Spinal cord (tissue), 10 donors: ENCODE results near the gene PUS1. TPM values are rescaled to one million over a fixed set of nuclear protein-coding genes. Genes with fewer than 3 reads are reported as not detected.
"Not testable (repeated sequence)": the region's sequence is repeated elsewhere in the genome, so short reads cannot be mapped to it uniquely, and the experiment has no call there.

Experiments
- DNase-seq, 6 donors: peaks; one replicate each; pipeline versions ENCODE4 v3.0.0 to v3.0.0-alpha.2; 2013 to 2015; ENCODE audit warnings: low spot score in 6 of 6, low read depth in 4 of 6
- H3K27ac ChIP-seq: one replicate; pipeline ENCODE4 v1.5.1; 2013; ENCODE audit warnings: low read depth, low read length, control low read depth
- H3K27me3 ChIP-seq: one replicate; pipeline ENCODE4 v1.6.1; 2013; ENCODE audit warnings: low read length; ENCODE audit not compliant: control insufficient read depth, insufficient read depth
- H3K36me3 ChIP-seq: one replicate; pipeline ENCODE4 v1.6.1; 2013; ENCODE audit warnings: low read length; ENCODE audit not compliant: control insufficient read depth, insufficient read depth
- H3K4me1 ChIP-seq: one replicate; pipeline ENCODE4 v1.6.1; 2013; ENCODE audit warnings: low read length; ENCODE audit not compliant: control insufficient read depth, insufficient read depth
- H3K4me3 ChIP-seq: one replicate; pipeline ENCODE4 v1.5.1; 2013; ENCODE audit warnings: low read depth, low read length, control low read depth
- H3K9me3 ChIP-seq: one replicate; pipeline ENCODE4 v1.6.1; 2013; ENCODE audit warnings: low read length; ENCODE audit not compliant: control insufficient read depth, insufficient read depth
- WGBS: methylation state at CpG from one replicate; pipeline ENCODE4 v1.1.5; 2013; ENCODE audit warnings: missing lambda C conversion rate; ENCODE audit not compliant: insufficient coverage; 5-methylcytosine and 5-hydroxymethylcytosine counted together
- polyA plus RNA-seq, 2 donors: library from polyadenylated mRNA; unstranded; fragments of 120-200 nt; gene quantifications; one replicate each; pipeline ENCODE4 v1.2.1, GENCODE V29; 2013; ENCODE audit not compliant: insufficient read length in 2 of 2
- total RNA-seq, 2 donors: library from RNA; depleted of rRNA in 1 of 2; stranded (reverse); fragments of 120-200 nt in 1 of 2; fragments of >200 nt in 1 of 2; gene quantifications; one replicate each; pipeline versions ENCODE4 v1.2.3 to v1.2.4, GENCODE V29; 2013 to 2014
- donor health status: healthy.

The PUS1 gene
- total and polyA plus RNA-seq, 4 donors = 5.9 to 23.1 (median 9.4) TPM

GRCh38 chr12:131959641-131960589, 30.8 kb downstream of the PUS1 start:
- Histone ChIP-seq H3K4me3 (no peak overlapping the region), H3K36me3 (peaks cover 19% of the 10 kb centered on the region), H3K27me3 (no peaks in the 10 kb centered on the region), H3K4me1 (peaks cover 6% of the 10 kb centered on the region), H3K9me3 (no peaks in the 10 kb centered on the region), H3K27ac (no peak overlapping the region)
- DNase-seq = no peak
- WGBS = 86% methylated on average over 12 of the region's 16 CpGs

GRCh38 chr12:131960590-131961325, 31.7 kb downstream of the PUS1 start:
- not testable (repeated sequence) for H3K27ac ChIP-seq, H3K4me3 ChIP-seq, H3K27me3 ChIP-seq, H3K4me1 ChIP-seq, H3K9me3 ChIP-seq, DNase-seq
- WGBS = 92% methylated on average over 2 of the region's 30 CpGs
- peaks cover 19% of the 10 kb centered on the region for H3K36me3 ChIP-seq

GRCh38 chr12:131961328-131961727, 32.3 kb downstream of the PUS1 start:
- DNase-seq, H3K4me1 ChIP-seq, H3K9me3 ChIP-seq, H3K27ac ChIP-seq, H3K27me3 ChIP-seq, H3K4me3 ChIP-seq: not testable (repeated sequence)
- no CpG with 5 or more reads among the region's 20 CpGs for WGBS
- H3K36me3 ChIP-seq = peaks cover 21% of the 10 kb centered on the region

DNA sequence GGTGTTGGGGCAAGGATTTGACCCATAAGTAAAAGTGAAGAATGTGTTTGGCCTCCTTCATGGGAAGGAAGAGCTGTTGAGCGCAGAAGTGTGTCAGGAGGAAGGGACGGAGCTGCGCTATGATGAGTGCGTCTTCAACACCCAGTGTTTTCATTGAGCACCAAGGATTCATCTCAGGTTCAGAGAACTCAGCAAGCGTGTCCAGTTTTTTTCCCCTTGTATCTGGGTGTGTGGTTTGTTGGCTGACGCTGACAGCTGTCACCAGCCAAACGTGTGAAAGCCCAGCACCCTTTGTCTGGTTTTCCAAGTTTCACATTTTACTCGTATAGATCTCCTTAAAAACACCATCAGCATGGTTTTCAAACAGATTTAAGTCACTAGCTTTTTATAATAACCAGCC, 33.0 kb downstream of the PUS1 start:
- 100% methylated on average over 4 of the region's 8 CpGs for WGBS
- no peak overlapping the region for H3K4me3 ChIP-seq
- peaks cover 6% of the 10 kb centered on the region for H3K4me1 ChIP-seq

GRCh38 chr12:131963381-131963780, 34.3 kb downstream of the PUS1 start:
- Histone ChIP-seq H3K9me3 (no peaks in the 10 kb centered on the region), H3K27ac (no peak overlapping the region), H3K27me3 (no peaks in the 10 kb centered on the region), H3K4me3 (no peak overlapping the region), H3K4me1 (peaks cover 6% of the 10 kb centered on the region), H3K36me3 (peaks cover 22% of the 10 kb centered on the region)
- peak in 2 of 6 donors; percentile 20 to 66 for DNase-seq
- 64% methylated on average over 3 of the region's 4 CpGs for whole genome bisulfite sequencing

More for the DNA sequence above, 33.0 kb downstream of the PUS1 start:
- Histone ChIP-seq H3K36me3 (peaks cover 22% of the 10 kb centered on the region), H3K27me3 (no peaks in the 10 kb centered on the region), H3K27ac (no peak overlapping the region), H3K9me3 (no peaks in the 10 kb centered on the region)
- DNase-seq = no peak

DNA sequence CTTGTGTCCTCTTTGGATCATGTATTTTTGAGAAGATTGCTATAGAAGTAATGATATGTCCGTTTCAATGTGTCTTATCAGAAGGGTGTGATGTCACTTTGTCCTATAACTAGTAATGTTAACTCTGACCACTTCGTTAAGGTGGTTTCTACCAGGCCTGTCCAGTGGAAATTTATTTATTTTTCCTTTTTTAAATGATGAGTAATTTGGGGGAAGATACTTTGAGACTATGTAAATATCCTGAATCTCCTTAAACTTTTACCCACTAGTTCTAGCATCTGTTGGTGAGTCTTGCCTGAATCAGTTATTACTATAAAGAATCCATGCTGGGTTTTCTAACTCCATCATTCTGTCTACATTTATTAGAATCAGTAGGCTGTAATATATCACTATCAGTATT, 36.0 kb downstream of the PUS1 start:
- Histone ChIP-seq H3K9me3 (no peaks in the 10 kb centered on the region), H3K27ac (no peak overlapping the region), H3K36me3 (peaks cover 18% of the 10 kb centered on the region), H3K4me3 (no peak overlapping the region), H3K4me1 (no peaks in the 10 kb centered on the region), H3K27me3 (no peaks in the 10 kb centered on the region)
- DNase-seq = no peak
- no CpG with 5 or more reads among the region's 2 CpGs for WGBS

- no peaks in the 10 kb centered on the region for H3K9me3 ChIP-seq
- no peak overlapping the region for H3K4me3 ChIP-seq
- no peaks in the 10 kb centered on the region for H3K27me3 ChIP-seq
- H3K27ac ChIP-seq = no peak overlapping the region
- peaks cover 7% of the 10 kb centered on the region for H3K36me3 ChIP-seq
- no peaks in the 10 kb centered on the region for H3K4me1 ChIP-seq
- no CpG with 5 or more reads among the region's 1 CpG for WGBS
- DNase-seq = peak in 1 of 6 donors; percentile 37
These were observed 42.1 kb downstream of the PUS1 start for GRCh38 chr12:131971226-131971625.

GRCh38 chr12:131975228-131975627, 46.2 kb downstream of the PUS1 start:
- 98% methylated on average over 7 of the region's 8 CpGs for WGBS
- H3K4me3 ChIP-seq = no peak overlapping the region
- no peaks in the 10 kb centered on the region for H3K27me3 ChIP-seq

DNA sequence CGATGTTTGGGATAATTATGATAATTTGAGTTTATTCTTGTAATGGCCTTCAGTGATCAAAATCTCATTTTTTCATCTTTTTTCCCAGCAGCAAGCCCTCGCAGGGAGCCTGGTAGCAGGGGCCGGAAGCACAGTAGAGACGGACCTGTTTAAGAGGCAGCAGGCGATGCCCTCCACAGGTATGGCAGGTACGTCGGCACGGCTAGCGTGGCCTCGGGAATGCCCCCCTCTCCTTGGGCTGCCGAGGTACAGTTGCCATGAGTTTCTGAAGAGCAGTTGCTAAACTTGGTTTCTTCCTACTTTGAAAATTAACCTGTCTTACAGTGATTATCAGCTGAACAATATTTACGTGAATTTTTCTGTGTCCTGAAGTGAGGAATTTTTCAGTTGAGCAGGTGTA, 50.5 kb downstream of the PUS1 start:
- Histone ChIP-seq H3K9me3 (no peaks in the 10 kb centered on the region), H3K4me3 (no peak overlapping the region), H3K4me1 (no peaks in the 10 kb centered on the region), H3K27ac (no peak overlapping the region), H3K27me3 (no peaks in the 10 kb centered on the region), H3K36me3 (peaks cover 44% of the 10 kb centered on the region)
- DNase-seq = no peak
- 96% methylated on average over 10 of the region's 12 CpGs for WGBS

More at GRCh38 chr12:131975228-131975627, 46.2 kb downstream of the PUS1 start:
- Histone ChIP-seq H3K27ac (no peak overlapping the region), H3K9me3 (no peaks in the 10 kb centered on the region), H3K36me3 (peaks cover 8% of the 10 kb centered on the region), H3K4me1 (no peaks in the 10 kb centered on the region)
- DNase-seq = no peak
